Measurements from ENCODE around the gene UBE2I. TPM values are rescaled to one million over a fixed set of nuclear protein-coding genes. Genes with fewer than 3 reads are reported as not detected.

UBE2I gene
- polyA plus RNA-seq, 2 of the 4 experiments (the other 2 are of a cell fraction): 170 to 208 TPM

GRCh38 chr16:1361685-1362360 lies 52.4 kb downstream of the UBE2I start (continued):
- TF ChIP-seq CTCF (IDR thresholded peaks at IDR 0.05): no peak

- ChIA-PET CTCF (interaction anchor here (0.6 to 9.1 kb wide), 27 partner anchors 7 to 394 kb away, joined by 3 to 127 read pairs (median 5); partner anchors contain the start of gene UBE2I), POLR2A (interaction anchor here (1.0 kb wide), 1 partner anchor 14 kb away, joined by 6 read pairs; no protein-coding TSS in a partner anchor)
- H3K4me3 ChIP-seq: no peak overlapping the region
- WGBS (ENCODE audit: missing lambda C conversion rate): 87% methylated on average over 11 of the region's 11 CpGs
- FAIRE-seq (no peak), ATAC-seq (no peak), DNase-seq (ENCODE audit: low read depth in 1 of 2, low spot score in 1 of 2) (no peak)
- no peaks in the 10 kb centered on the region for H3K9me3 ChIP-seq
- H3K27ac ChIP-seq: no peak overlapping the region
- TF ChIP-seq SMC3 (IDR thresholded peaks at IDR 0.05) (no peak), CHD2 (IDR thresholded peaks at IDR 0.05; ENCODE audit: low read length, partially characterized antibody) (no peak), ZC3H11A (IDR thresholded peaks at IDR 0.05) (no peak), RARB (CRISPR knock-in tag; IDR thresholded peaks at IDR 0.05) (no peak), EHMT2 (IDR thresholded peaks at IDR 0.05; ENCODE audit: low read depth) (no peak), EHF (CRISPR knock-in tag; IDR thresholded peaks at IDR 0.05) (no peak), JUN (IDR thresholded peaks at IDR 0.05) (no peak), CHD4 (IDR thresholded peaks at IDR 0.05; ENCODE audit: borderline replicate concordance) (no peak), ZNF302 (CRISPR knock-in tag; IDR thresholded peaks at IDR 0.05) (no peak), HOXB13 (CRISPR knock-in tag; IDR thresholded peaks at IDR 0.05; ENCODE audit: low read depth) (no peak), USF2 (IDR thresholded peaks at IDR 0.05) (no peak), RAD21 (conservative IDR thresholded peaks at IDR 0.05 in 1 of 2, IDR thresholded peaks at IDR 0.05 in 1 of 2) (no peak)
- peaks cover 11% of the 10 kb centered on the region for H3K4me1 ChIP-seq
- H3K4me2 ChIP-seq: no peak overlapping the region
These were observed 53.4 kb downstream of the UBE2I start for GRCh38 chr16:1362807-1363206.

GRCh38 chr16:1363501-1364041 lies 54.1 kb downstream of the UBE2I start:
- ATAC-seq (peak; percentile 82 to 88), DNase-seq (ENCODE audit: low read depth in 1 of 2, low spot score in 1 of 2) (peak; percentile 67 to 76), FAIRE-seq (no peak)
- Histone ChIP-seq H3K9me3 (no peaks in the 10 kb centered on the region), H3K27ac (0 out of 6 replicates have a peak overlapping the region, but pooled peaks of 1 of the 2 experiments have one; percentile 0), H3K4me1 (peaks cover 3% of the 10 kb centered on the region), H3K4me2 (no peak overlapping the region), H3K4me3 (no peak overlapping the region)
- ChIA-PET POLR2A (interaction anchor here (1.0 kb wide), 1 partner anchor 14 kb away, joined by 6 read pairs; no protein-coding TSS in a partner anchor), CTCF (interaction anchor here (0.5 to 9.1 kb wide), 32 partner anchors 8 to 524 kb away, joined by 3 to 127 read pairs (median 4); partner anchors contain the start of gene UBE2I)
- no peak for TF ChIP-seq FOSB (CRISPR knock-in tag; IDR thresholded peaks at IDR 0.05)
- peak; percentile 69 for TF ChIP-seq SMC3 (IDR thresholded peaks at IDR 0.05)
- TF ChIP-seq RNF2 (IDR thresholded peaks at IDR 0.05; ENCODE audit: borderline replicate concordance, low read depth): no peak
- TF ChIP-seq CTCF (IDR thresholded peaks at IDR 0.05): peak; percentile 83
- peak; percentile 45 to 60 for TF ChIP-seq RAD21 (conservative IDR thresholded peaks at IDR 0.05 in 1 of 2, IDR thresholded peaks at IDR 0.05 in 1 of 2)
- TF ChIP-seq EP300 (IDR thresholded peaks at IDR 0.05): no peak
- no peak for TF ChIP-seq NR3C1 (IDR thresholded peaks at IDR 0.05)
- TF ChIP-seq MAX (IDR thresholded peaks at IDR 0.05): 0 out of 2 replicates have a peak, but pooled peaks have one; percentile 29
- WGBS (ENCODE audit: missing lambda C conversion rate): 35% methylated on average over 18 of the region's 18 CpGs
